ENCODE results near the gene POU2F1. TPM values are rescaled to one million over a fixed set of nuclear protein-coding genes. Genes with fewer than 3 reads are reported as not detected.

The POU2F1 gene
- total and polyA plus RNA-seq, 12 donors, result 3.2 to 52.5 (median 12.6) TPM

DNA sequence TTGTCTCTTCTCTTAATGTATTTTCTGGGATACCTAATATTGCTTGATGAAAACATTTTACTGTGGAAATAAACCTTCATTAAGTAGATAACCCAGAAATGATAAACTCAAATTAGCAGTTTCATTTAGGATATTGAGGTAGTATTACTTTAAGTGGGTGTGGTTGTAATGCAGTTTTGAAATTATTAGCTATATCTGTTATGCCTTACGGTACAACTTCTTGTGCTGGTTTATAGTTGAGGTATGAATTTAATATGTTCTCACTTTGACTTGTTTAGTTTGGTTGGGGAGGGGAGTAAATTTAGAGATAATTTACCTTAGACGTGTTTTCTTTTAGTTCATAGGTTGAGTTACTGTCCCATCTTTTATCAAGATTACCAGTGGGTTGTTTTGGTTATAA lies 111.0 kb downstream of the POU2F1 start:
- no peaks in the 10 kb centered on the region for H3K9me3 ChIP-seq (replicated peaks in 1 of 3)
- TF ChIP-seq, protein P1, sequence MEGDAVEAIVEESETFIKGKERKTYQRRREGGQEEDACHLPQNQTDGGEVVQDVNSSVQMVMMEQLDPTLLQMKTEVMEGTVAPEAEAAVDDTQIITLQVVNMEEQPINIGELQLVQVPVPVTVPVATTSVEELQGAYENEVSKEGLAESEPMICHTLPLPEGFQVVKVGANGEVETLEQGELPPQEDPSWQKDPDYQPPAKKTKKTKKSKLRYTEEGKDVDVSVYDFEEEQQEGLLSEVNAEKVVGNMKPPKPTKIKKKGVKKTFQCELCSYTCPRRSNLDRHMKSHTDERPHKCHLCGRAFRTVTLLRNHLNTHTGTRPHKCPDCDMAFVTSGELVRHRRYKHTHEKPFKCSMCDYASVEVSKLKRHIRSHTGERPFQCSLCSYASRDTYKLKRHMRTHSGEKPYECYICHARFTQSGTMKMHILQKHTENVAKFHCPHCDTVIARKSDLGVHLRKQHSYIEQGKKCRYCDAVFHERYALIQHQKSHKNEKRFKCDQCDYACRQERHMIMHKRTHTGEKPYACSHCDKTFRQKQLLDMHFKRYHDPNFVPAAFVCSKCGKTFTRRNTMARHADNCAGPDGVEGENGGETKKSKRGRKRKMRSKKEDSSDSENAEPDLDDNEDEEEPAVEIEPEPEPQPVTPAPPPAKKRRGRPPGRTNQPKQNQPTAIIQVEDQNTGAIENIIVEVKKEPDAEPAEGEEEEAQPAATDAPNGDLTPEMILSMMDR (IDR thresholded peaks at IDR 0.05), result no peak
- no peak for TF ChIP-seq POLR2A (IDR thresholded peaks at IDR 0.05)
- intact Hi-C loops (cut with DNase I), result no loop called here
- no peak for DNase-seq
- H3K27ac ChIP-seq, result no peak overlapping the region
- H3K4me3 ChIP-seq, result no peak overlapping the region
- peaks cover 3 to 11% of the 10 kb centered on the region in 2 donors for H3K4me1 ChIP-seq (replicated peaks in 1 of 2)
- no peaks in the 10 kb centered on the region for H3K36me3 ChIP-seq (replicated peaks in 1 of 2)
- no peaks in the 10 kb centered on the region for H3K27me3 ChIP-seq
- WGBS, 4 donors, result 78 to 91% (median 83%) methylated on average over 2 of the region's 2 CpGs

DNA sequence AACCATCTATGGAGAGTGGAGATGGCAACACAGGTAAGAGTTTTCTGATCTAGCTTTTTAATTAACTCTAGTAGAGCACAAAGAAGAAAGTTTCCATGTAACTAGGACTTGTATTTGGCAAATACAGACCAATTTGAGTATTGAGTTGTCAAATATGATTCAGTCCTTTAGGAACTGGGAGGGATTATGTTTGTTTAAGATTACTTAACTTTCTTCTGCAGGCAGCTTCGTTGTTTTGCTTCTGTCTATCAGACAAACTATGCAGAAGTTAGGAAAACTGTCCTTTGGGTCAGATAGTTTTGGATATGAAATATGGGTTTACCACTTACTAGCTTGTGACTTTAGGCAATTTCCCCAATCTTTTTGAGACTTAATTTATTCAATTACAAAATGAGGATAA lies 111.8 kb downstream of the POU2F1 start:
- TF ChIP-seq, protein P1 (IDR thresholded peaks at IDR 0.05), result no peak
- no peak for TF ChIP-seq POLR2A (IDR thresholded peaks at IDR 0.05)
- no peaks in the 10 kb centered on the region for H3K27me3 ChIP-seq
- 19 to 42% (median 34%) methylated on average over 1 of the region's 1 CpG for WGBS, 4 donors
- no peak for DNase-seq
- H3K9me3 ChIP-seq (replicated peaks in 1 of 3), result no peaks in the 10 kb centered on the region
- no peak overlapping the region for H3K27ac ChIP-seq
- intact Hi-C loops (cut with DNase I), result no loop called here
- peaks cover 3 to 11% of the 10 kb centered on the region in 2 donors for H3K4me1 ChIP-seq (replicated peaks in 1 of 2)
- no peaks in the 10 kb centered on the region for H3K36me3 ChIP-seq (replicated peaks in 1 of 2)
- no peak overlapping the region for H3K4me3 ChIP-seq

DNA sequence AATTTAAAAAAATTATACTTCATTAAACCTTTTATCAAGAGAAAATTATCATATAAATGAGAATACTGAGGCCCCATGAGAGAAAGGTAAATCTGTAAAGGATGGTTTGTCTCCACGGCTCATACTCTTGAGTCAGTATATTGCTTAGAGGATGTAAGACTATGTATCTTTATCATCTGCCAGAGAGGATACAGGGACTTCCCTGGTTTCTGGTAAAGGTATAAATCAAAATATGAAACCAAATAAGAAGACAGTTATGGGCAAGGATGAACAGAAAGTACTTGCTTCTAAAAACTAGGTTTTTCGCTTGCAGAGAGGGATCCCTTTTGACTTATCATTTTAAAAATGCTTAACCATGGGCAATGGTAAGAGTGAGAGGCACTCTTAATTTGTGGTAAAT lies 112.4 kb downstream of the POU2F1 start:
- no peaks in the 10 kb centered on the region for H3K27me3 ChIP-seq
- WGBS, 4 donors, result 62 to 96% (median 92%) methylated on average over 2 of the region's 2 CpGs
- no peaks in the 10 kb centered on the region for H3K9me3 ChIP-seq (replicated peaks in 1 of 3)
- H3K27ac ChIP-seq, result no peak overlapping the region
- no peaks in the 10 kb centered on the region for H3K36me3 ChIP-seq (replicated peaks in 1 of 2)
- intact Hi-C loops (cut with DNase I), result no loop called here
- no peak for DNase-seq
- peaks cover 3 to 11% of the 10 kb centered on the region in 2 donors for H3K4me1 ChIP-seq (replicated peaks in 1 of 2)
- TF ChIP-seq, protein P1 (IDR thresholded peaks at IDR 0.05), result no peak
- no peak for TF ChIP-seq POLR2A (IDR thresholded peaks at IDR 0.05)
- no peak overlapping the region for H3K4me3 ChIP-seq

DNA sequence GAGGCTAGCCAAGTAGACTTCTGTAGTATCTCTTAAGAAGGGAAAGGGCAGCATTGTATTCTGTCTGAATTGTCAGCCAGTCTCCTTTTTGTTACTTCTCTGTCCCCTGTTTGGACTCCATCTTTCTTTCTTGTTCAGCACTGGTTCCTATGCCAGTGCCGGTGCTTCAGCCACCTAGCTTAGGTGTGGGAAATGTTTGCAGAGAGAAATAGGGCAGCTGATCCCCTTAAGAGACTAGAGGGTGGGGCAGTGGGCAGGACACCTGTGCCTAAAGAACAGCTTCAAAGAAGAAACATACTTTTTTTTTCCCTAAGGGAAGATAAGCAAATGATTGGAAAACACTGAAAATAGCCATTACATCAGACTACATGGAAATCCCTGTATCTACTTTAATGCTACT lies 113.0 kb downstream of the POU2F1 start:
- Histone ChIP-seq H3K36me3 (replicated peaks in 1 of 2) (no peaks in the 10 kb centered on the region), H3K4me1 (replicated peaks in 1 of 2) (peaks cover 3 to 11% of the 10 kb centered on the region in 2 donors), H3K4me3 (no peak overlapping the region), H3K27ac (no peak overlapping the region), H3K9me3 (replicated peaks in 1 of 3) (no peaks in the 10 kb centered on the region), H3K27me3 (no peaks in the 10 kb centered on the region)
- WGBS, 4 donors, result 95 to 100% (median 98%) methylated on average over 1 of the region's 1 CpG
- intact Hi-C loops (cut with DNase I), result no loop called here
- TF ChIP-seq, protein P1 (IDR thresholded peaks at IDR 0.05), result no peak
- no peak for TF ChIP-seq POLR2A (IDR thresholded peaks at IDR 0.05)
- DNase-seq, result no peak

Measured in adrenal gland (tissue), 12 donors.